GM23248 (cell line): ENCODE results near the gene MAPKBP1.

Source experiments
- EZH2 ChIP-seq: fragments of 200-600 bp; sonication (generic); IDR thresholded peaks from 2 replicates; pipeline ENCODE4 v1.6.1; 2018; ENCODE audit warnings: antibody characterized with exemption, mild to moderate bottlenecking; ENCODE audit not compliant: insufficient read depth, poor library complexity, severe bottlenecking
- EZH2phosphoT487 ChIP-seq: fragments of 200-600 bp; sonication (generic); IDR thresholded peaks from 2 replicates; pipeline ENCODE4 v1.6.1; 2018; ENCODE audit warnings: antibody characterized with exemption, moderate library complexity, mild to moderate bottlenecking, low read depth; ENCODE audit not compliant: insufficient read depth

DNA sequence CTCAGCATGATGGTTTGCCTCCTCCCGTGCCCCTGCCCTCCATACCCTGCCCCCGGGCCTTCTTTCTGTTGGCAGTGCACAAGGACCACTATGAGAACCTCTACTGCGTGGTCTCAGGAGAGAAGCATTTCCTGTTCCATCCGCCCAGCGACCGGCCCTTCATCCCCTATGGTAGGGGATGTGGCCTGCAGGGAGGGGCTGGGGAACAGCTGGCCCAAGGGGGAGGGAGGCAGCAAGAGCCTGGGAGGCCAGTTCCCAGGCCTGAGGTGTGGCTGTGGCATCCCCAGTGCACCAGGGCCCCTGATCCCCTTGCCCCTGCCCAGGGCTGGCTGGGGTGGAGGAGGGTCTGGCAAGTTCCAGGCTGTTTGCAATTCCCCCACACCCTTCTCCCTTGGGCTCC lies 61.8 kb downstream of the MAPKBP1 start:
- TF ChIP-seq EZH2: no peak
- TF ChIP-seq EZH2phosphoT487: no peak
